Upper lobe of left lung (tissue), 4 donors: Measurements from ENCODE around the gene ASB2.

Experiments used
- EP300 ChIP-seq, 4 donors: sonication (generic); formaldehyde crosslinking; IDR thresholded peaks; one replicate each; pipeline ENCODE4 v1.5.1; 2017; ENCODE audit warnings: antibody characterized with exemption in 4 of 4, control low read depth in 2 of 4
- POLR2A ChIP-seq, 4 donors: fragments of 450-650 bp; IDR thresholded peaks; one replicate each; pipeline ENCODE4 v1.5.1; 2016 to 2017; ENCODE audit warnings: antibody characterized with exemption in 4 of 4, mild to moderate bottlenecking in 2 of 4
- POLR2AphosphoS5 ChIP-seq, 2 donors: sonication (generic); formaldehyde crosslinking; IDR thresholded peaks; one replicate each; pipeline ENCODE4 v1.5.1; 2017; ENCODE audit warnings: antibody characterized with exemption in 2 of 2
- TF ChIP-seq, protein P1 (sequence below), 6 experiments: fragments of 450-650 bp in 4 of 6; fragments of 200-600 bp in 2 of 6; sonication (generic) in 2 of 6; IDR thresholded peaks; one replicate each; pipeline ENCODE4 v1.5.1; 2016 to 2019; ENCODE audit warnings: antibody characterized with exemption in 6 of 6

DNA sequence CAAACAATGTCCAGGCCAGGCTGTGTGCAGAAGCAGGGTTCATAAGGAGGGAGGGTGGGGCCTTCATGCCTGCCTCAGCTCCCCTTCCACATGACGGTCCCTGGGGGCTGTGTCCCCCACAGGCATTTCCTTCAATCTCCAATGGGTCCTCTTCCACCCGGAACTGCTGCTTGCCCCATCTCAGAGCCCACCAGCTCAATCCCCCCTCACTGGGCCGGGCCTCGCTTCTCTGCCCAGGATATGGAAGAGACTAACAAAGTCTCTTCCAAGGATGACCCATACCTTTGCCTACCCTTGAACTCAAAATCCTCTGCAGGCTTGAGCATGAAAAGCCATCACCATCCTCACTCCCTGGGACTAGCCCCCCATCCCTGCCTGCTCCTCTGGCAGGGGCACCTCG is 77.6 kb downstream of the ASB2 start:
- TF ChIP-seq, protein P1, sequence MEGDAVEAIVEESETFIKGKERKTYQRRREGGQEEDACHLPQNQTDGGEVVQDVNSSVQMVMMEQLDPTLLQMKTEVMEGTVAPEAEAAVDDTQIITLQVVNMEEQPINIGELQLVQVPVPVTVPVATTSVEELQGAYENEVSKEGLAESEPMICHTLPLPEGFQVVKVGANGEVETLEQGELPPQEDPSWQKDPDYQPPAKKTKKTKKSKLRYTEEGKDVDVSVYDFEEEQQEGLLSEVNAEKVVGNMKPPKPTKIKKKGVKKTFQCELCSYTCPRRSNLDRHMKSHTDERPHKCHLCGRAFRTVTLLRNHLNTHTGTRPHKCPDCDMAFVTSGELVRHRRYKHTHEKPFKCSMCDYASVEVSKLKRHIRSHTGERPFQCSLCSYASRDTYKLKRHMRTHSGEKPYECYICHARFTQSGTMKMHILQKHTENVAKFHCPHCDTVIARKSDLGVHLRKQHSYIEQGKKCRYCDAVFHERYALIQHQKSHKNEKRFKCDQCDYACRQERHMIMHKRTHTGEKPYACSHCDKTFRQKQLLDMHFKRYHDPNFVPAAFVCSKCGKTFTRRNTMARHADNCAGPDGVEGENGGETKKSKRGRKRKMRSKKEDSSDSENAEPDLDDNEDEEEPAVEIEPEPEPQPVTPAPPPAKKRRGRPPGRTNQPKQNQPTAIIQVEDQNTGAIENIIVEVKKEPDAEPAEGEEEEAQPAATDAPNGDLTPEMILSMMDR (IDR thresholded peaks at IDR 0.05): no peak
- TF ChIP-seq POLR2A (IDR thresholded peaks at IDR 0.05) (no peak), POLR2AphosphoS5 (IDR thresholded peaks at IDR 0.05) (no peak), EP300 (IDR thresholded peaks at IDR 0.05) (no peak)
